Caki2 (cell line): ENCODE data around the gene CDC6. TPM values are rescaled to one million over a fixed set of nuclear protein-coding genes. Genes with fewer than 3 reads are reported as not detected.
"Not testable (repeated sequence)": the region's sequence is repeated elsewhere in the genome, so short reads cannot be mapped to it uniquely, and the experiment has no call there.

Experiments
- DNase-seq: peaks from one replicate; pipeline ENCODE4 v3.0.0-alpha.2; 2015; ENCODE audit warnings: low read depth
- in situ Hi-C: cut with HindIII; loops from 2 replicates; pipeline ENCODE4 v1.10.0; 2016; ENCODE audit warnings: low sequenced_read_pairs, low pct_unique_long_range_greater_than_20kb, mixed read lengths
- total RNA-seq: library from RNA; depleted of rRNA; stranded (reverse); fragments of >200 nt; shearing (Covaris generic); gene quantifications from 2 replicates; pipeline ENCODE4 v1.2.3, GENCODE V29; 2014; ENCODE audit warnings: low replicate concordance

CDC6 gene
- total RNA-seq, 1 experiment from 2014 or later: 68.1 TPM

GRCh38 chr17:40283662-40284061, 4.0 kb upstream of the CDC6 start:
- in situ Hi-C loops: loop anchor here (25.0 kb wide), 1 partner anchor 96 kb away; the partner anchor contains the start of gene RAPGEFL1
- peak; percentile 98 for DNase-seq

- peak; percentile 80 for DNase-seq
- in situ Hi-C loops: loop anchor here (25.0 kb wide), 1 partner anchor 97 kb away; the partner anchor contains the start of gene RAPGEFL1
These were observed 3.5 kb upstream of the CDC6 start for GRCh38 chr17:40284085-40284713.

- DNase-seq: no peak
- in situ Hi-C loops: loop anchor here (25.0 kb wide), 1 partner anchor 99 kb away; the partner anchor contains the start of gene RAPGEFL1
These were observed 1.2 kb upstream of the CDC6 start for GRCh38 chr17:40286473-40286872.

GRCh38 chr17:40287159-40287493, 553 bp upstream of the CDC6 start:
- DNase-seq: no peak
- in situ Hi-C loops: loop anchor here (25.0 kb wide), 1 partner anchor 100 kb away; the partner anchor contains the start of gene RAPGEFL1

- in situ Hi-C loops: loop anchor here (25.0 kb wide), 1 partner anchor 103 kb away; the partner anchor contains the start of gene RAPGEFL1
These were observed 3.1 kb downstream of the CDC6 start for GRCh38 chr17:40290629-40291280.

GRCh38 chr17:40291281-40291664, 3.6 kb downstream of the CDC6 start:
- in situ Hi-C loops: loop anchor here (25.0 kb wide), 1 partner anchor 104 kb away; the partner anchor contains the start of gene RAPGEFL1
- DNase-seq: no peak

More at GRCh38 chr17:40290629-40291280, 3.1 kb downstream of the CDC6 start:
- peak; percentile 87 for DNase-seq

- DNase-seq: no peak
- in situ Hi-C loops: loop anchor here (25.0 kb wide), 1 partner anchor 106 kb away; the partner anchor contains the start of gene RAPGEFL1
These were observed 5.7 kb downstream of the CDC6 start for GRCh38 chr17:40293363-40293762.

- DNase-seq: no peak
- in situ Hi-C loops: loop anchor here (25.0 kb wide), 1 partner anchor 108 kb away; the partner anchor contains the start of gene RAPGEFL1
These were observed 8.1 kb downstream of the CDC6 start for GRCh38 chr17:40295488-40296436.

- DNase-seq: no peak
- in situ Hi-C loops: loop anchor here (25.0 kb wide), 1 partner anchor 110 kb away; the partner anchor contains the start of gene RAPGEFL1
These were observed 9.8 kb downstream of the CDC6 start for GRCh38 chr17:40297511-40297910.

GRCh38 chr17:40298726-40299125, 11.0 kb downstream of the CDC6 start:
- in situ Hi-C loops: loop anchor here (25.0 kb wide), 1 partner anchor 111 kb away; the partner anchor contains the start of gene RAPGEFL1
- no peak for DNase-seq

GRCh38 chr17:40299159-40299757, 11.6 kb downstream of the CDC6 start:
- not testable (repeated sequence) for DNase-seq
- in situ Hi-C loops: loop anchor here (25.0 kb wide), 1 partner anchor 112 kb away; the partner anchor contains the start of gene RAPGEFL1

- in situ Hi-C loops: no loop called here
- DNase-seq: no peak
These were observed 13.6 kb downstream of the CDC6 start for GRCh38 chr17:40301315-40301714.

GRCh38 chr17:40303009-40303657, 15.5 kb downstream of the CDC6 start:
- DNase-seq: peak; percentile 59
- in situ Hi-C loops: no loop called here

- in situ Hi-C loops: no loop called here
- DNase-seq: no peak
These were observed 16.3 kb downstream of the CDC6 start for GRCh38 chr17:40303708-40304551.

- not testable (repeated sequence) for DNase-seq
These were observed 16.8 kb downstream of the CDC6 start for GRCh38 chr17:40304552-40304863.

GRCh38 chr17:40304866-40305265, 17.2 kb downstream of the CDC6 start:
- in situ Hi-C loops: not testable (repeated sequence)

More at GRCh38 chr17:40304552-40304863, 16.8 kb downstream of the CDC6 start:
- in situ Hi-C loops: not testable (repeated sequence)

More at GRCh38 chr17:40304866-40305265, 17.2 kb downstream of the CDC6 start:
- DNase-seq: not testable (repeated sequence)
